K562 (cell line): ENCODE data around the gene FTSJ3. TPM values are rescaled to one million over a fixed set of nuclear protein-coding genes. Genes with fewer than 3 reads are reported as not detected.
A peak's percentile ranks its signal among the peaks of the same experiment; 100 is the strongest.

Experiments used
- FOXP4 ChIP-seq: sonication (generic); formaldehyde crosslinking; IDR thresholded peaks from 2 replicates; pipeline ENCODE4 v1.8.0; 2022; ENCODE audit warnings: mild to moderate bottlenecking, missing genetic modification reagents, borderline replicate concordance
- HNRNPL ChIP-seq: fragments of 200-400 bp; formaldehyde crosslinking; IDR thresholded peaks from 2 replicates; pipeline ENCODE4 v1.6.1; 2017; ENCODE audit warnings: low read depth, mild to moderate bottlenecking, low read length
- KLF13 ChIP-seq: fragments of 450-650 bp; IDR thresholded peaks from 2 replicates; pipeline ENCODE4 v1.6.1; 2016; ENCODE audit warnings: missing genetic modification characterization, low read depth, mild to moderate bottlenecking, missing compliant biosample characterization, moderate library complexity, borderline replicate concordance
- L3MBTL2 ChIP-seq: fragments of 450-650 bp; IDR thresholded peaks from 2 replicates; pipeline ENCODE4 v1.6.1; 2016; ENCODE audit warnings: mild to moderate bottlenecking, moderate library complexity
- LEF1 ChIP-seq: fragments of 450-650 bp; IDR thresholded peaks from 2 replicates; pipeline ENCODE4 v1.6.1; 2016; ENCODE audit warnings: mild to moderate bottlenecking
- NR2C2 ChIP-seq, 2 experiments: fragments of 200-800 bp in 1 of 2; sonication (Bioruptor generic) in 1 of 2; sonication (generic) in 1 of 2; formaldehyde crosslinking in 1 of 2; IDR thresholded peaks; 2 replicates each; pipeline versions ENCODE4 v1.6.1 to v1.8.0; 2016 to 2022; ENCODE audit warnings: mild to moderate bottlenecking in 1 of 2, missing compliant biosample characterization in 1 of 2, missing genetic modification characterization in 1 of 2, missing genetic modification reagents in 1 of 2
- RBM22 ChIP-seq: fragments of 200-400 bp; formaldehyde crosslinking; IDR thresholded peaks from 2 replicates; pipeline ENCODE4 v1.6.1; 2018; ENCODE audit warnings: low read length, low read depth; ENCODE audit not compliant: poor library complexity, severe bottlenecking
- SMAD1 ChIP-seq: fragments of 150-350 bp; IDR thresholded peaks from 2 replicates; pipeline ENCODE4 v1.6.1; 2014; ENCODE audit warnings: low read length, low read depth; ENCODE audit not compliant: partially characterized antibody
- TCF7L2 ChIP-seq: fragments of 150-350 bp; IDR thresholded peaks from 2 replicates; pipeline ENCODE4 v1.6.1; 2016; ENCODE audit warnings: low read depth, mild to moderate bottlenecking, low read length, moderate library complexity
- VEZF1 ChIP-seq: fragments of 200-800 bp; sonication (Bioruptor generic); IDR thresholded peaks from 2 replicates; pipeline ENCODE4 v1.6.1; 2017; ENCODE audit warnings: missing genetic modification characterization, missing compliant biosample characterization
- ZNF609 ChIP-seq: sonication (generic); formaldehyde crosslinking; IDR thresholded peaks from 2 replicates; pipeline ENCODE4 v1.8.1; 2023; ENCODE audit warnings: missing genetic modification reagents, mild to moderate bottlenecking, borderline replicate concordance
- polyA plus RNA-seq, 8 experiments: library from polyadenylated mRNA; depleted of rRNA in 4 of 8; stranded (reverse) in 5 of 8; unstranded in 3 of 8; fragments of >200 nt; fragmentation: Nextera tagmentation in 2 of 8; fragmentation: Illumina TruSeq in 1 of 8; extraction: Ambion mirVana in 2 of 8; extraction: Trizol in 1 of 8; gene quantifications; 2 replicates each; pipeline versions ENCODE4 v1.2.1 to v1.2.3, GENCODE V29; 2011 to 2014; ENCODE audit warnings: inconsistent platforms in 1 of 8, missing spikeins in 1 of 8
- total RNA-seq, 7 experiments: library from RNA; depleted of rRNA in 6 of 7; stranded (reverse); fragments of >200 nt in 6 of 7; fragmentation: Illumina TruSeq in 2 of 7; extraction: Trizol in 2 of 7; gene quantifications; 2 replicates each; pipeline versions ENCODE4 v1.2.1 to v1.2.3, GENCODE V29; 2011 to 2021; ENCODE audit warnings: low replicate concordance in 1 of 7

FTSJ3 gene
- total and polyA plus RNA-seq, 9 of the 15 experiments (the other 6 are each of a cell fraction or from before 2014, with no cell fraction given) = 18.0 to 65.6 (median 52.4) TPM

- TF ChIP-seq FOXP4 (CRISPR knock-in tag) = peak; percentile 84; the same call in 1 of the 2 replicates
- TF ChIP-seq SMAD1 = peak; percentile 65
- 0 out of 2 replicates have a peak, but pooled peaks have one; percentile 29 for TF ChIP-seq KLF13 (tag)
- peak; percentile 90 for TF ChIP-seq VEZF1 (CRISPR knock-in tag)
- TF ChIP-seq LEF1 = peak; percentile 53
- TF ChIP-seq ZNF609 (CRISPR knock-in tag) = peak; percentile 46; the same call in 1 of the 2 replicates
- no peak for TF ChIP-seq HNRNPL
- no peak for TF ChIP-seq TCF7L2
- TF ChIP-seq RBM22 = peak; percentile 79
- peak; percentile 86; the same call in 1 of the 2 replicates for TF ChIP-seq L3MBTL2
- peak; percentile 99 for TF ChIP-seq NR2C2 (CRISPR knock-in tag; IDR thresholded peaks at IDR 0.05)
- TF ChIP-seq NR2C2 (tag; IDR thresholded peaks at IDR 0.05) = peak; percentile 100
Observed at GRCh38 chr17:63773272-63774140, 54.0 kb downstream of the FTSJ3 start, which contains the start of gene CCDC47 (continued).
